HCT116 (cell line): ENCODE results near the gene TMEM144. TPM values are rescaled to one million over a fixed set of nuclear protein-coding genes. Genes with fewer than 3 reads are reported as not detected.
A peak's percentile ranks its signal among the peaks of the same experiment; 100 is the strongest.

Source experiments
- ATAC-seq: fragments of 200-7000 bp; cut with Tn5 transposase; 2 replicates; pipeline ENCODE4 v1.9.1; 2020; ENCODE audit warnings: mild to moderate bottlenecking, moderate library complexity
- BruUV-seq: library from RNA; stranded (reverse); fragments of 400-500 nt; replicated peaks from 2 replicates; lab custom pipeline; 2021; lab: Mats Ljungman, UMichigan
- CTCF ChIA-PET: fragments of 300-600 bp; sonication (Branson Sonifier 250); formaldehyde crosslinking; loops from one replicate; lab custom pipeline; 2021; ENCODE audit warnings: antibody characterized with exemption; lab: Charles Lee
- POLR2A ChIA-PET: fragments of 300-600, 350-600 bp; sonication (Branson Sonifier 250); formaldehyde crosslinking; loops from one replicate; lab custom pipeline; 2021; ENCODE audit warnings: antibody characterized with exemption; lab: Charles Lee
- RAD21 ChIA-PET, 2 experiments: fragments of 300-600 bp; sonication (Branson Sonifier 250); formaldehyde crosslinking; loops; one replicate each; lab custom pipeline; 2023; ENCODE audit warnings: low total read pairs in 2 of 2; ENCODE audit not compliant: uncharacterized antibody in 2 of 2, unreplicated experiment in 2 of 2, low non-redundant PET in 1 of 2; lab: Charles Lee
- DNase-seq: peaks from one replicate; pipeline ENCODE4 v3.0.0-alpha.2; 2010; ENCODE audit warnings: low read depth, low spot score
- H2AFZ ChIP-seq: fragments of 200-600 bp; shearing (Covaris generic), sonication (generic); 2 replicates; pipeline ENCODE4 v1.6.1; 2017; ENCODE audit warnings: low read depth, mixed run types, mixed read lengths, antibody characterized with exemption, low read length; ENCODE audit not compliant: poor library complexity, severe bottlenecking
- H3K27ac ChIP-seq: 2 replicates; pipeline ENCODE4 v1.5.1; 2012; ENCODE audit warnings: low read depth, low read length
- H3K27me3 ChIP-seq: fragments of 200-600 bp; sonication (generic); 2 replicates; pipeline ENCODE4 v1.6.1; 2016; ENCODE audit warnings: mixed run types, low read length, mixed read lengths; ENCODE audit not compliant: insufficient read depth
- H3K36me3 ChIP-seq, 2 experiments: fragments of 200-500 bp in 1 of 2; fragments of 200-600 bp in 1 of 2; sonication (Bioruptor generic) in 1 of 2; sonication (generic) in 1 of 2; 2 replicates each; pipeline versions ENCODE4 v1.5.1 to v1.6.1; 2014 to 2016; ENCODE audit warnings: low read length in 2 of 2, inconsistent platforms in 1 of 2, mixed read lengths in 1 of 2, mixed run types in 1 of 2; ENCODE audit not compliant: insufficient read depth in 2 of 2, control insufficient read depth in 1 of 2
- H3K4me1 ChIP-seq, 2 experiments: fragments of 200-600 bp in 1 of 2; sonication (generic) in 1 of 2; 2 replicates each; pipeline versions ENCODE4 v1.5.1 to v1.6.1; 2012 to 2017; ENCODE audit warnings: low read length in 2 of 2, inconsistent platforms in 1 of 2, mild to moderate bottlenecking in 1 of 2, mixed read lengths in 1 of 2, mixed run types in 1 of 2, moderate library complexity in 1 of 2; ENCODE audit not compliant: insufficient read depth in 2 of 2, control insufficient read depth in 1 of 2
- H3K4me2 ChIP-seq: fragments of 200-600 bp; sonication (generic); 2 replicates; pipeline ENCODE4 v1.6.1; 2017; ENCODE audit warnings: mixed run types, low read length, mixed read lengths
- H3K4me3 ChIP-seq, 2 experiments: fragments of 200-600 bp in 1 of 2; sonication (generic) in 1 of 2; replicated peaks in 1 of 2; 2 replicates each; pipeline ENCODE4 v1.5.1; 2011 to 2016; ENCODE audit warnings: low read length in 2 of 2, control low read depth in 1 of 2, low read depth in 1 of 2, mild to moderate bottlenecking in 1 of 2, mixed read lengths in 1 of 2, mixed run types in 1 of 2
- H3K79me2 ChIP-seq: fragments of 200-600 bp; sonication (generic); 2 replicates; pipeline ENCODE4 v1.6.1; 2017; ENCODE audit warnings: mild to moderate bottlenecking, mixed run types, low read length, moderate library complexity, mixed read lengths; ENCODE audit not compliant: insufficient read depth
- H3K9ac ChIP-seq: fragments of 200-600 bp; sonication (generic); 2 replicates; pipeline ENCODE4 v1.6.1; 2016; ENCODE audit warnings: low read length, mixed read lengths
- H3K9me2 ChIP-seq: fragments of 200-600 bp; sonication (generic), shearing (Covaris generic); 2 replicates; pipeline ENCODE4 v1.6.1; 2017; ENCODE audit warnings: mixed run types, mild to moderate bottlenecking, moderate library complexity; ENCODE audit not compliant: insufficient read depth
- H3K9me3 ChIP-seq, 2 experiments: fragments of 200-500 bp in 1 of 2; fragments of 200-600 bp in 1 of 2; sonication (Bioruptor generic) in 1 of 2; sonication (generic) in 1 of 2; 2 replicates each; pipeline ENCODE4 v1.6.1; 2014 to 2017; ENCODE audit warnings: low read length in 2 of 2, mixed read lengths in 2 of 2, inconsistent platforms in 1 of 2, low read depth in 1 of 2, mild to moderate bottlenecking in 1 of 2, mixed run types in 1 of 2, moderate library complexity in 1 of 2; ENCODE audit not compliant: control insufficient read depth in 1 of 2, insufficient read depth in 1 of 2
- H4K20me1 ChIP-seq: fragments of 200-600 bp; sonication (generic), shearing (Covaris generic); 2 replicates; pipeline ENCODE4 v1.6.1; 2017; ENCODE audit warnings: mixed run types, mild to moderate bottlenecking, moderate library complexity; ENCODE audit not compliant: insufficient read depth
- EGR1 ChIP-seq: IDR thresholded peaks from 2 replicates; pipeline ENCODE4 v1.6.1; 2012; ENCODE audit warnings: low read depth
- EZH2 ChIP-seq: fragments of 200-600 bp; sonication (generic); IDR thresholded peaks from 2 replicates; pipeline ENCODE4 v1.6.1; 2017; ENCODE audit warnings: antibody characterized with exemption, mixed run types
- EZH2phosphoT487 ChIP-seq: fragments of 200-600 bp; IDR thresholded peaks from 2 replicates; pipeline ENCODE4 v1.6.1; 2018; ENCODE audit warnings: antibody characterized with exemption, borderline replicate concordance
- RAD21 ChIP-seq: IDR thresholded peaks from 2 replicates; pipeline ENCODE4 v1.6.1; 2012; ENCODE audit warnings: low read depth, mild to moderate bottlenecking
- SP1 ChIP-seq: IDR thresholded peaks from 2 replicates; pipeline ENCODE4 v1.6.1; 2012; ENCODE audit warnings: low read depth
- intact Hi-C: fragments of 100-400 bp; cut with micrococcal nuclease; formaldehyde crosslinking; loops from 2 replicates; pipeline ENCODE4 v1.10.0; 2022
- total RNA-seq: library from RNA; stranded (reverse); gene quantifications from one replicate; pipeline ENCODE4 v1.2.1, GENCODE V29; 2021; ENCODE audit not compliant: unreplicated experiment
- TF ChIP-seq, protein P1 (sequence below), 3 experiments: fragments of 200-600 bp in 1 of 3; sonication (generic) in 1 of 3; IDR thresholded peaks in 2 of 3; conservative IDR thresholded peaks in 1 of 3; 2 replicates each; pipeline ENCODE4 v1.5.1; 2012 to 2017; ENCODE audit warnings: low read depth in 2 of 3, low read length in 2 of 3, antibody characterized with exemption in 1 of 3, borderline replicate concordance in 1 of 3, control low read depth in 1 of 3, mild to moderate bottlenecking in 1 of 3, mixed read lengths in 1 of 3, mixed run types in 1 of 3, moderate library complexity in 1 of 3; ENCODE audit not compliant: insufficient read depth in 1 of 3

Gene TMEM144
- total RNA-seq, 1 experiment from 2014 or later: 12.9 TPM

DNA sequence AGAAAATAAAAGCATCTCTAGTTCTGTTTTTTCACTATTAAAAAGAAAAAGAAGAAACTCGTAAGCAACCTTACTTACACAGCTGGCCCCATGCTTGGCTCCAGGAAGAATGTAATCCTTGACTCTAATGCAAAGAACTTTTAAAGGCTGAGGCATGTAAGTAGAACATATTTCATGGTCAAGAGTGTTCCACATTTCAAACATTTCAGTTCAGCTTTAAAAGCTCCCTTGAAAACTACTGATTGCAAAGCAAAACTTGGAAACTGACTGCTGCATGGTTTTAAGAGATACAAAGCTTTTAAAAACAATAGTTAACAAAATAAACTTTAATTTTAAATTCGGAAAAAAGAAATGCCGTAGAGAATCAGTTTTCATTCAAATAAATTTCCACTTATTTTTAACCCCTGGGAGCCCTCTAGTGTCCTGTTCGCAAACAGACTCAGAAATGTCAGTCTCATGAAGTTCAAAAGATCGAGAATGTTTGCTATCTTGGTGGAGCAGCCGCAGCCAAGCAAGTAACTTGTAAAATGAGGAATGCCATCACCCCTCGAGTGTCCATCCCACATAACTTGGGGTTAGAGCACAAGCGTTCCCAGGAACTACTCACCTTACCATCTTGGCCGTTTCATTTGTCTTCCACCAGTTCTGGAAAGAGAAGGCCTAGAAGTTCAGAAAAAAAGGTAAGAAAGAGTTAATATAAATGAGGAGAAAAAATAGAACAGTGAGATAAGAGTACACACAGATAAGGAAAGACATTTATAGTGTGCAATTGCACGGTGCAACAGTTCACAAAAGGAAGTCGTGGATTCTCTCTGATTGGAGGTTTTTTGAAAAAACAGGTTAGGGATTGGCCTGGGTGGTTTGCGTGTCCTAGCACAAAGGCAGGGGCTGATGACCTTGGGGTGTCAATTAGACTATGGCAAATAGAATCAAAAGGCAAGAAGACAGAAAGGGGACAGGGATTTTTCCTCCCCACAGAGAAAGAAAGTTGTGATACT, 37.7 kb upstream of the TMEM144 start, which contains the start of gene GASK1B:
Gene GASK1B (minus strand): TSS at position 765 of the 998 bp plus-strand sequence. CDS start 1,650 bp downstream, outside the sequence.
- peak within 1 kb of the TSS; percentile 30 for H3K9ac ChIP-seq
- intact Hi-C loops: loop anchor here (1.0 to 5.0 kb wide), 2 partner anchors 180 to 955 kb away; no protein-coding TSS in a partner anchor
- peak within 1 kb of the TSS; percentile 17 to 38; a peak in 3 of 4 replicates for H3K4me3 ChIP-seq
- ATAC-seq (peak; percentile 70), DNase-seq (peak; percentile 49)
- BruUV-seq: no TSS peak
- POLR2A ChIA-PET: no interaction called here
- H3K4me2 ChIP-seq: peak within 1 kb of the TSS; percentile 71
- CTCF ChIA-PET: interaction anchor here (0.8 to 1.3 kb wide), 6 partner anchors 9 to 179 kb away, joined by 3 to 7 read pairs (median 4); no protein-coding TSS in a partner anchor
- H3K9me2 ChIP-seq: no peaks in the 10 kb centered on the region
- no peaks in the 10 kb centered on the region for H3K79me2 ChIP-seq
- H3K9me3 ChIP-seq: no peaks in the 10 kb centered on the region
- peak within 1 kb of the TSS; percentile 99 for H2AFZ ChIP-seq
- H3K4me1 ChIP-seq: peaks cover 13 to 30% of the 10 kb centered on the region in 2 experiments
- H3K27ac ChIP-seq: no peak within 1 kb of the TSS
- TF ChIP-seq SP1 (no peak; the same call in 1 of the 2 replicates), EZH2 (no peak), EZH2phosphoT487 (no peak), RAD21 (peak; percentile 91), EGR1 (no peak)
- TF ChIP-seq, protein P1, sequence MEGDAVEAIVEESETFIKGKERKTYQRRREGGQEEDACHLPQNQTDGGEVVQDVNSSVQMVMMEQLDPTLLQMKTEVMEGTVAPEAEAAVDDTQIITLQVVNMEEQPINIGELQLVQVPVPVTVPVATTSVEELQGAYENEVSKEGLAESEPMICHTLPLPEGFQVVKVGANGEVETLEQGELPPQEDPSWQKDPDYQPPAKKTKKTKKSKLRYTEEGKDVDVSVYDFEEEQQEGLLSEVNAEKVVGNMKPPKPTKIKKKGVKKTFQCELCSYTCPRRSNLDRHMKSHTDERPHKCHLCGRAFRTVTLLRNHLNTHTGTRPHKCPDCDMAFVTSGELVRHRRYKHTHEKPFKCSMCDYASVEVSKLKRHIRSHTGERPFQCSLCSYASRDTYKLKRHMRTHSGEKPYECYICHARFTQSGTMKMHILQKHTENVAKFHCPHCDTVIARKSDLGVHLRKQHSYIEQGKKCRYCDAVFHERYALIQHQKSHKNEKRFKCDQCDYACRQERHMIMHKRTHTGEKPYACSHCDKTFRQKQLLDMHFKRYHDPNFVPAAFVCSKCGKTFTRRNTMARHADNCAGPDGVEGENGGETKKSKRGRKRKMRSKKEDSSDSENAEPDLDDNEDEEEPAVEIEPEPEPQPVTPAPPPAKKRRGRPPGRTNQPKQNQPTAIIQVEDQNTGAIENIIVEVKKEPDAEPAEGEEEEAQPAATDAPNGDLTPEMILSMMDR (IDR thresholded peaks at IDR 0.05 in 2 of 3, conservative IDR thresholded peaks at IDR 0.05 in 1 of 3; ENCODE audit: borderline replicate concordance in 1 of 3, insufficient read depth in 1 of 3, low read depth in 2 of 3, low read length in 2 of 3): peak; percentile 69 to 87 (median 74)
- H4K20me1 ChIP-seq: no peaks in the 10 kb centered on the region
- H3K36me3 ChIP-seq: no peaks in the 10 kb centered on the region
- RAD21 ChIA-PET: interaction anchor here in 1 of 2 experiments (0.7 to 0.9 kb wide), 2 partner anchors 179 to 879 kb away, joined by 3 to 4 read pairs; no protein-coding TSS in a partner anchor
- H3K27me3 ChIP-seq: no peaks in the 10 kb centered on the region
